Measurements from ENCODE around the gene ADIPOQ. TPM values are rescaled to one million over a fixed set of nuclear protein-coding genes. Genes with fewer than 3 reads are reported as not detected.
A peak's percentile ranks its signal among the peaks of the same experiment; 100 is the strongest.
"Not testable (repeated sequence)": the region's sequence is repeated elsewhere in the genome, so short reads cannot be mapped to it uniquely, and the experiment has no call there.

Gene ADIPOQ
- total RNA-seq, 1 experiment from 2014 or later: not detected

- no peaks in the 10 kb centered on the region for H3K9me3 Mint-ChIP-seq (ENCODE audit: low read depth, unreplicated experiment)
- intact Hi-C loops (cut with micrococcal nuclease; ENCODE audit: unreplicated experiment): loop anchor here (1.0 to 10.0 kb wide), 4 partner anchors 207 to 563 kb away; no protein-coding TSS in a partner anchor
- H3K4me1 Mint-ChIP-seq (ENCODE audit: low read depth, unreplicated experiment): peaks cover 31% of the 10 kb centered on the region
- H3K27ac Mint-ChIP-seq (ENCODE audit: unreplicated experiment): no peak overlapping the region
- no peak overlapping the region for H3K4me3 Mint-ChIP-seq (ENCODE audit: low read depth, unreplicated experiment)
- DNase-seq: peak; percentile 60
- H3K36me3 Mint-ChIP-seq (ENCODE audit: insufficient read depth, unreplicated experiment): peaks cover 13% of the 10 kb centered on the region
- no TSS peak for BruUV-seq (replicated peaks)
- peaks cover 34% of the 10 kb centered on the region for H3K27me3 Mint-ChIP-seq (ENCODE audit: unreplicated experiment)
- peak; percentile 57 for TF ChIP-seq CTCF (IDR thresholded peaks at IDR 0.05; ENCODE audit: unreplicated experiment)
- CTCF ChIA-PET: interaction anchor here (0.8 to 1.6 kb wide), 10 partner anchors 13 to 839 kb away, joined by 3 to 14 read pairs (median 4); no protein-coding TSS in a partner anchor
Measured at GRCh38 chr3:186821429-186822387, 20.8 kb upstream of the ADIPOQ start.

GRCh38 chr3:186822388-186822759, 20.1 kb upstream of the ADIPOQ start:
- BruUV-seq (replicated peaks); H3K9me3 Mint-ChIP-seq (ENCODE audit: low read depth, unreplicated experiment); H3K4me3 Mint-ChIP-seq (ENCODE audit: low read depth, unreplicated experiment); H3K27ac Mint-ChIP-seq (ENCODE audit: unreplicated experiment); DNase-seq: not testable (repeated sequence)
- intact Hi-C loops (cut with micrococcal nuclease; ENCODE audit: unreplicated experiment): loop anchor here (10.0 kb wide), 1 partner anchor 408 kb away; no protein-coding TSS in a partner anchor
- H3K36me3 Mint-ChIP-seq (ENCODE audit: insufficient read depth, unreplicated experiment): peaks cover 20% of the 10 kb centered on the region
- CTCF ChIA-PET: interaction anchor here (1.0 to 1.6 kb wide), 6 partner anchors 13 to 343 kb away, joined by 3 to 14 read pairs (median 5); no protein-coding TSS in a partner anchor
- H3K4me1 Mint-ChIP-seq (ENCODE audit: low read depth, unreplicated experiment): peaks cover 33% of the 10 kb centered on the region
- H3K27me3 Mint-ChIP-seq (ENCODE audit: unreplicated experiment): peaks cover 39% of the 10 kb centered on the region

GRCh38 chr3:186823386-186823785, 19.1 kb upstream of the ADIPOQ start:
- no TSS peak for BruUV-seq (replicated peaks)

GRCh38 chr3:186824430-186825139, 17.9 kb upstream of the ADIPOQ start:
- CTCF ChIA-PET: interaction anchor here (0.6 kb wide), 1 partner anchor 261 kb away, joined by 7 read pairs; no protein-coding TSS in a partner anchor
- peak overlapping the region; percentile 55 for H3K4me3 Mint-ChIP-seq (ENCODE audit: low read depth, unreplicated experiment)
- DNase-seq: no peak
- peaks cover 26% of the 10 kb centered on the region for H3K36me3 Mint-ChIP-seq (ENCODE audit: insufficient read depth, unreplicated experiment)
- TF ChIP-seq CTCF (IDR thresholded peaks at IDR 0.05; ENCODE audit: unreplicated experiment): no peak
- no peaks in the 10 kb centered on the region for H3K9me3 Mint-ChIP-seq (ENCODE audit: low read depth, unreplicated experiment)
- H3K4me1 Mint-ChIP-seq (ENCODE audit: low read depth, unreplicated experiment): peaks cover 33% of the 10 kb centered on the region
- H3K27me3 Mint-ChIP-seq (ENCODE audit: unreplicated experiment): peaks cover 58% of the 10 kb centered on the region
- no peak overlapping the region for H3K27ac Mint-ChIP-seq (ENCODE audit: unreplicated experiment)
- no TSS peak for BruUV-seq (replicated peaks)
- intact Hi-C loops (cut with micrococcal nuclease; ENCODE audit: unreplicated experiment): loop anchor here (10.0 kb wide), 1 partner anchor 410 kb away; no protein-coding TSS in a partner anchor

More at GRCh38 chr3:186823386-186823785, 19.1 kb upstream of the ADIPOQ start:
- Mint-ChIP-seq H3K27me3 (ENCODE audit: unreplicated experiment) (peaks cover 46% of the 10 kb centered on the region), H3K9me3 (ENCODE audit: low read depth, unreplicated experiment) (no peaks in the 10 kb centered on the region), H3K4me1 (ENCODE audit: low read depth, unreplicated experiment) (peaks cover 33% of the 10 kb centered on the region), H3K36me3 (ENCODE audit: insufficient read depth, unreplicated experiment) (peaks cover 26% of the 10 kb centered on the region), H3K4me3 (ENCODE audit: low read depth, unreplicated experiment) (no peak overlapping the region), H3K27ac (ENCODE audit: unreplicated experiment) (no peak overlapping the region)
- no peak for DNase-seq
- CTCF ChIA-PET: interaction anchor here (0.6 kb wide), 1 partner anchor 20 kb away, joined by 3 read pairs; no protein-coding TSS in a partner anchor
- intact Hi-C loops (cut with micrococcal nuclease; ENCODE audit: unreplicated experiment): loop anchor here (10.0 kb wide), 1 partner anchor 409 kb away; no protein-coding TSS in a partner anchor
- no peak for TF ChIP-seq CTCF (IDR thresholded peaks at IDR 0.05; ENCODE audit: unreplicated experiment)
